Endodermal cell (in vitro differentiated cells): ENCODE results near the gene BSN. TPM values are rescaled to one million over a fixed set of nuclear protein-coding genes. Genes with fewer than 3 reads are reported as not detected.

Experiments
- DNase-seq: peaks from one replicate; pipeline ENCODE4 v3.0.0-alpha.2; 2017
- H3K27ac ChIP-seq: 2 replicates; pipeline ENCODE4 v1.5.1; 2013; ENCODE audit warnings: mild to moderate bottlenecking, low read depth, low read length, moderate library complexity
- H3K27me3 ChIP-seq: 2 replicates; pipeline ENCODE4 v1.6.1; 2013; ENCODE audit warnings: mild to moderate bottlenecking, low read length, moderate library complexity; ENCODE audit not compliant: insufficient read depth, control insufficient read depth, poor library complexity, severe bottlenecking
- H3K36me3 ChIP-seq: 2 replicates; pipeline ENCODE4 v1.7.0; 2013; ENCODE audit warnings: mild to moderate bottlenecking, low read length, moderate library complexity; ENCODE audit not compliant: control insufficient read depth, insufficient read depth
- H3K4me1 ChIP-seq: one replicate; pipeline ENCODE4 v1.7.0; 2013; ENCODE audit warnings: low read length; ENCODE audit not compliant: control insufficient read depth, insufficient read depth
- H3K4me3 ChIP-seq: 2 replicates; pipeline ENCODE4 v1.5.1; 2013; ENCODE audit warnings: mild to moderate bottlenecking, low read length, moderate library complexity
- H3K9ac ChIP-seq: 2 replicates; pipeline ENCODE4 v1.6.1; 2013; ENCODE audit warnings: mild to moderate bottlenecking, low read length, moderate library complexity; ENCODE audit not compliant: poor library complexity, severe bottlenecking; ENCODE audit errors: extremely low read depth
- H3K9me3 ChIP-seq: 2 replicates; pipeline ENCODE4 v1.6.1; 2013; ENCODE audit warnings: mild to moderate bottlenecking, low read length, moderate library complexity; ENCODE audit not compliant: control insufficient read depth
- H3K27ac Mint-ChIP-seq: 2 replicates; pipeline ENCODE4 v1.8.0; 2020; ENCODE audit warnings: mixed read lengths
- H3K27me3 Mint-ChIP-seq: 2 replicates; pipeline ENCODE4 v1.8.0; 2021; ENCODE audit warnings: mild to moderate bottlenecking, mixed read lengths; ENCODE audit not compliant: insufficient read depth
- H3K36me3 Mint-ChIP-seq: 2 replicates; pipeline ENCODE4 v1.8.0; 2020; ENCODE audit warnings: low read depth, mixed read lengths
- H3K4me1 Mint-ChIP-seq: 2 replicates; pipeline ENCODE4 v1.8.0; 2020; ENCODE audit warnings: mixed read lengths
- H3K4me3 Mint-ChIP-seq: 2 replicates; pipeline ENCODE4 v1.8.0; 2020; ENCODE audit warnings: mild to moderate bottlenecking, moderate library complexity, mixed read lengths
- H3K9me3 Mint-ChIP-seq: 2 replicates; pipeline ENCODE4 v1.8.0; 2020; ENCODE audit warnings: mild to moderate bottlenecking, mixed read lengths
- WGBS, 2 experiments: methylation state at CpG; one replicate each; pipeline versions ENCODE4 v1.1.5 to v1.1.7; 2013; ENCODE audit warnings: missing lambda C conversion rate in 2 of 2, mixed read lengths in 1 of 2; ENCODE audit not compliant: insufficient coverage in 1 of 2, insufficient read length in 1 of 2; 5-methylcytosine and 5-hydroxymethylcytosine counted together
- total RNA-seq, 2 donors: library from RNA; stranded (reverse); fragmentation: NEBNext Ultra II Directional in 1 of 2; extraction: Animal tissue kit (Norgen Biotek cat#: 25700) in 1 of 2; gene quantifications; 2 replicates in 1 of 2; 3 replicates in 1 of 2; pipeline ENCODE4 v1.2.1, GENCODE V29; 2021
- TF ChIP-seq, protein P1 (sequence below): fragments of 200-600 bp; sonication (generic); conservative IDR thresholded peaks from 2 replicates; pipeline ENCODE4 v1.5.0; 2021; ENCODE audit warnings: antibody characterized with exemption, mild to moderate bottlenecking

Gene BSN
- total RNA-seq, 2 donors from 2014 or later: 2.4 to 2.5 TPM

DNA sequence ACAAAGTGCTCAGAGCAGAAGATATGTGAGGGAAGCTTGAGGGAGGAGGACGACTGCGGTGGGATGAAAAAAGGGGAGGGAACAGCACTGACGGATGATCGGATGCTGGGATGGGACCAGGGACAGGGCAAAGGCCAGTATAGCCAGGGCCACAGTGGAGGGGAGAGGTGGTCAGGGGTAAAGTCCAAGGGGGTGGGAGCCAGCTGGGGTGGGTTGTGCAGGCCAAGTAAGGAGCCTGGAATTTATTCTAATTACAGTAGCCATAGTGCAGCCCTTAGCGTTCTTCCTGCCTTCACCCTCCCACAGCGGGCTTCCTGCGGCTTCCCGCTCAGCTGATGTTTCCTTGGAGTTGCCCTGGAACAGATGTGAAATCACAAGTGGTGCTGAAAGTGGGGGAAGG is 112.3 kb downstream of the BSN start:
- Mint-ChIP-seq H3K4me3 (no peak overlapping the region), H3K27ac (no peak overlapping the region), H3K4me1 (peaks cover 12% of the 10 kb centered on the region), H3K27me3 (no peaks in the 10 kb centered on the region), H3K36me3 (no peaks in the 10 kb centered on the region), H3K9me3 (no peaks in the 10 kb centered on the region)
- Histone ChIP-seq H3K27me3 (no peaks in the 10 kb centered on the region), H3K27ac (no peak overlapping the region), H3K36me3 (no peaks in the 10 kb centered on the region), H3K9ac (no peak overlapping the region), H3K4me1 (no peaks in the 10 kb centered on the region), H3K9me3 (no peaks in the 10 kb centered on the region), H3K4me3 (no peak overlapping the region)
- WGBS, 2 experiments: 63 to 79% methylated on average over 7 to 8 of the region's 8 CpGs
- DNase-seq: peak; percentile 61
- TF ChIP-seq, protein P1, sequence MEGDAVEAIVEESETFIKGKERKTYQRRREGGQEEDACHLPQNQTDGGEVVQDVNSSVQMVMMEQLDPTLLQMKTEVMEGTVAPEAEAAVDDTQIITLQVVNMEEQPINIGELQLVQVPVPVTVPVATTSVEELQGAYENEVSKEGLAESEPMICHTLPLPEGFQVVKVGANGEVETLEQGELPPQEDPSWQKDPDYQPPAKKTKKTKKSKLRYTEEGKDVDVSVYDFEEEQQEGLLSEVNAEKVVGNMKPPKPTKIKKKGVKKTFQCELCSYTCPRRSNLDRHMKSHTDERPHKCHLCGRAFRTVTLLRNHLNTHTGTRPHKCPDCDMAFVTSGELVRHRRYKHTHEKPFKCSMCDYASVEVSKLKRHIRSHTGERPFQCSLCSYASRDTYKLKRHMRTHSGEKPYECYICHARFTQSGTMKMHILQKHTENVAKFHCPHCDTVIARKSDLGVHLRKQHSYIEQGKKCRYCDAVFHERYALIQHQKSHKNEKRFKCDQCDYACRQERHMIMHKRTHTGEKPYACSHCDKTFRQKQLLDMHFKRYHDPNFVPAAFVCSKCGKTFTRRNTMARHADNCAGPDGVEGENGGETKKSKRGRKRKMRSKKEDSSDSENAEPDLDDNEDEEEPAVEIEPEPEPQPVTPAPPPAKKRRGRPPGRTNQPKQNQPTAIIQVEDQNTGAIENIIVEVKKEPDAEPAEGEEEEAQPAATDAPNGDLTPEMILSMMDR: no peak

DNA sequence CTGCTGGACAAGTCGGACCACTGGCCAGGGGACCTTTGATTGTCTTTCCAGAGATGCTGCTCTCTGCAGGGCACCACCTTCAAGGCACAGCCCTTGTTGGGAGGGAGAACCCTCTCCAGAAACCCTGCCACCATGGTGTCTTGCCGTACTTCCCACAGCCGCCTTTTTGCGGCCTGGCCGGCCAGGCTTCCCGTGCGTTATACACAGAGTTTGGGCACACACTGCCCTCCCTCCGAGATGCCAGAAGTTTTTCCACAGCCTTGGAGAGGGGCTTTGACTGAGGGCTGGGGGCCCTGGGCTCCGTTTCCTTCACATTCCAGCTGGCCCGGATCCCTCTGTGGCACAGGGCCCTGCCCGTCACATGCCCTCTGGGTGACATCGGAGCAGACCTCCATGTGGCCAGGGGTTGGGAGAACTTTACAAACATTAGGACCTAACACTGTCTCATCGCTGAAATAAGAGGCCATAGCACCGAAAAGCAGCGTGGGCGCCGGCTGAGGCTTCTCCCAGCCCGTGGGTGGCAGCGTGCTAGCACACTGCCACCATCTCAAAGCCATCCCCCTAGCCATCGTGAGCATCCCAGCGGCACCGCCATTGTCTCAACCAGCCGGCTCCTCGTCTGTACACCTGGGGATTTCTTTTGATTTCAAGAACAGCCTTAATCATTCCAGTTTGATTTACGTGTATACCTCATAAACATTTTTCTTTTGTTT is 113.6 kb downstream of the BSN start:
- WGBS, 2 experiments: 93 to 96% methylated on average over 22 to 25 of the region's 25 CpGs
- no peak overlapping the region for H3K27ac Mint-ChIP-seq
- H3K4me1 Mint-ChIP-seq: peaks cover 16% of the 10 kb centered on the region
- H3K27me3 Mint-ChIP-seq: no peaks in the 10 kb centered on the region
- H3K36me3 Mint-ChIP-seq: no peaks in the 10 kb centered on the region
- H3K9ac ChIP-seq: no peak overlapping the region
- H3K9me3 ChIP-seq: no peaks in the 10 kb centered on the region
- no peaks in the 10 kb centered on the region for H3K36me3 ChIP-seq
- H3K27me3 ChIP-seq: no peaks in the 10 kb centered on the region
- no peak for DNase-seq
- no peak overlapping the region for H3K27ac ChIP-seq
- H3K4me3 Mint-ChIP-seq: no peak overlapping the region
- H3K4me3 ChIP-seq: no peak overlapping the region
- no peaks in the 10 kb centered on the region for H3K4me1 ChIP-seq
- TF ChIP-seq, protein P1: no peak
- no peaks in the 10 kb centered on the region for H3K9me3 Mint-ChIP-seq

DNA sequence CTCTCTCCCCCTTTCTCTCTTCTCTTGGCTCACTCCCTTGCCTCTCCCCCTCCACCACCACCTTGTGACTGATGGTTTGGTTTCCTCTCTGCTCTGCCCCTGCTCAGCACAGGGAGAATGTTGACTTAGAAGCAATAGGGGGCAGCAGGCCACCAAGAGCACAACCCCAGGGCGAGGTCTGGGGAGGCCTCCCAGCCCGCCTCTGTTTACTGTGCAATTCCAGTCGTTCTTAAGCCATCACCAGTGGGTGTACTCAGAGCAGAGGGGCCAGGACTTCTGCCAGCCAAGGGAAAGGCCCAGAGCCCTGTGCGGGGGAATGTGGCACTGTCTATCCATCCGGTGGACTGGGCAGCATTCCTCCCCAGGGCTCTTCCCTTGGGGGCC is 114.1 kb downstream of the BSN start:
- H3K4me1 Mint-ChIP-seq: peaks cover 16% of the 10 kb centered on the region
- H3K4me3 Mint-ChIP-seq: no peak overlapping the region
- Histone ChIP-seq H3K27ac (no peak overlapping the region), H3K4me3 (no peak overlapping the region), H3K9me3 (no peaks in the 10 kb centered on the region), H3K9ac (no peak overlapping the region), H3K36me3 (no peaks in the 10 kb centered on the region), H3K27me3 (no peaks in the 10 kb centered on the region), H3K4me1 (no peaks in the 10 kb centered on the region)
- H3K27ac Mint-ChIP-seq: no peak overlapping the region
- WGBS, 2 experiments: 79 to 87% methylated on average over 3 to 5 of the region's 5 CpGs
- H3K36me3 Mint-ChIP-seq: no peaks in the 10 kb centered on the region
- TF ChIP-seq, protein P1: peak; percentile 47
- DNase-seq: peak; percentile 57
- no peaks in the 10 kb centered on the region for H3K9me3 Mint-ChIP-seq
- H3K27me3 Mint-ChIP-seq: no peaks in the 10 kb centered on the region
